Adipose tissue (tissue), 3 donors: Measurements from ENCODE around the gene FIBCD1. TPM values are rescaled to one million over a fixed set of nuclear protein-coding genes. Genes with fewer than 3 reads are reported as not detected.

ENCODE experiments used
- H3K27ac ChIP-seq: one replicate; pipeline ENCODE4 v1.5.1; 2013; ENCODE audit warnings: low read depth, low read length
- WGBS, 3 donors: extraction: QIAGEN DNeasy Blood & Tissue Kit; methylation state at CpG; one replicate each; pipeline ENCODE4 v1.1.7; 2013; 5-methylcytosine and 5-hydroxymethylcytosine counted together
- polyA plus RNA-seq, 3 donors: library from polyadenylated mRNA; stranded (reverse); fragments of 200-250 nt; gene quantifications; one replicate each; pipeline ENCODE4 v1.2.3, GENCODE V29; 2013
- donor health status: healthy with polysubstance abuse.
- donor health status: Bipolar disorder and iron deficiency.
- donor health status: healthy.

The FIBCD1 gene
- 1 to 10 TPM in 1 of 3 donors, under 1 TPM in 2; 0.18 to 4.6 (median 0.21) TPM for polyA plus RNA-seq

- 0 to 1% (median 1%) methylated on average over 37 to 96 of the region's 98 CpGs for WGBS, 3 donors
- no peak within 1 kb of the TSS for H3K27ac ChIP-seq
Observed at GRCh38 chr9:130938652-130939404, at the start of gene FIBCD1. Gene FIBCD1 (minus strand): TSS chr9:130939247. CDS start chr9:130938607, 640 bp downstream.

- 66 to 98% (median 97%) methylated on average over 2 of the region's 2 CpGs for WGBS, 3 donors
- H3K27ac ChIP-seq = no peak overlapping the region
Observed at GRCh38 chr9:130988400-130988747, 49.3 kb upstream of the FIBCD1 start.

- 59 to 68% (median 68%) methylated on average over 10 of the region's 10 CpGs for WGBS, 3 donors
- no peak overlapping the region for H3K27ac ChIP-seq
Observed at GRCh38 chr9:130987738-130988399, 48.8 kb upstream of the FIBCD1 start.

GRCh38 chr9:130987054-130987453 is 48.0 kb upstream of the FIBCD1 start:
- WGBS, 3 donors = 74 to 75% (median 75%) methylated on average over 7 of the region's 7 CpGs
- H3K27ac ChIP-seq = no peak overlapping the region

- no peak overlapping the region for H3K27ac ChIP-seq
- WGBS, 3 donors = 38 to 63% (median 58%) methylated on average over 24 of the region's 24 CpGs
Observed at GRCh38 chr9:130986356-130986965, 47.4 kb upstream of the FIBCD1 start.

- H3K27ac ChIP-seq = no peak overlapping the region
- WGBS, 3 donors = 58 to 87% (median 85%) methylated on average over 5 of the region's 5 CpGs
Observed at GRCh38 chr9:130985606-130986162, 46.6 kb upstream of the FIBCD1 start.

GRCh38 chr9:130985029-130985428 is 46.0 kb upstream of the FIBCD1 start:
- H3K27ac ChIP-seq = no peak overlapping the region
- WGBS, 3 donors = 80 to 86% (median 84%) methylated on average over 6 of the region's 6 CpGs

- WGBS, 3 donors = 76 to 88% (median 87%) methylated on average over 8 of the region's 8 CpGs
- H3K27ac ChIP-seq = no peak overlapping the region
Observed at GRCh38 chr9:130984521-130984920, 45.5 kb upstream of the FIBCD1 start.

GRCh38 chr9:130983970-130984369 is 44.9 kb upstream of the FIBCD1 start:
- WGBS, 3 donors = 76 to 86% (median 84%) methylated on average over 11 of the region's 11 CpGs
- no peak overlapping the region for H3K27ac ChIP-seq

GRCh38 chr9:130983359-130983670 is 44.3 kb upstream of the FIBCD1 start:
- WGBS, 3 donors = 67 to 90% (median 87%) methylated on average over 6 of the region's 6 CpGs
- H3K27ac ChIP-seq = no peak overlapping the region

GRCh38 chr9:130982636-130983358 is 43.8 kb upstream of the FIBCD1 start:
- 75 to 83% (median 80%) methylated on average over 25 of the region's 25 CpGs for WGBS, 3 donors
- H3K27ac ChIP-seq = no peak overlapping the region

GRCh38 chr9:130981756-130982137 is 42.7 kb upstream of the FIBCD1 start:
- WGBS, 3 donors = 34 to 61% (median 52%) methylated on average over 14 of the region's 14 CpGs
- H3K27ac ChIP-seq = no peak overlapping the region

- WGBS, 3 donors = 41 to 67% (median 52%) methylated on average over 10 of the region's 10 CpGs
- H3K27ac ChIP-seq = no peak overlapping the region
Observed at GRCh38 chr9:130981002-130981755, 42.1 kb upstream of the FIBCD1 start.

- H3K27ac ChIP-seq = no peak overlapping the region
- WGBS, 3 donors = 60 to 70% (median 64%) methylated on average over 16 of the region's 16 CpGs
Observed at GRCh38 chr9:130980526-130980925, 41.5 kb upstream of the FIBCD1 start.

GRCh38 chr9:130979591-130980385 is 40.7 kb upstream of the FIBCD1 start:
- H3K27ac ChIP-seq = no peak overlapping the region
- 81 to 86% (median 84%) methylated on average over 20 of the region's 20 CpGs for WGBS, 3 donors

GRCh38 chr9:130977811-130978221 is 38.8 kb upstream of the FIBCD1 start:
- WGBS, 3 donors = 30 to 61% (median 57%) methylated on average over 16 of the region's 16 CpGs
- H3K27ac ChIP-seq = no peak overlapping the region
